Measurements from ENCODE around the gene GSTT4.

The GSTT4 gene

DNA sequence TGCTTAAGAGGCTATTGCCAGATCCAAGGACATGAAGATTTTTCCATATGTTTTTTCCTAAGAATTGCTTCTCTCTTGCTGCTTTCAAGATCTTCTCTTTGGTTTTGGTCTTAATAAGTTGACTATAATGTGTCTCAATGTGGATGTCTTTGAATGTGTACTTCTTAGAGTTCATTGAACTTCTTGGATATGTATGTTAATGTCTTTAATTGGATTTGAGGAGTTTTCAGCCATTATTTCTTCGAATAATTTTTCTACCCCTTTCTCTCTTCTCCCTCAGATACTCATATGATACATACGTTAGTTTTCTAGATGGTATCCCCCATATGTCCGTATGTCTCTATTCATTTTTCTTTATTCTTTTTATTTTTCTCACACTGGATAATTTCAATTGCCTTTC lies 19.1 kb upstream of the GSTT4 start:
- Histone ChIP-seq H3K9ac (ENCODE audit: low read length) (no peak overlapping the region), H3K27me3 (replicated peaks; ENCODE audit: control insufficient read depth, insufficient read depth, low read length) (no peaks in the 10 kb centered on the region), H3K36me3 (ENCODE audit: control insufficient read depth, insufficient read depth, low read length, severe bottlenecking) (peaks cover 4% of the 10 kb centered on the region), H3K4me1 (ENCODE audit: control insufficient read depth, insufficient read depth, low read length) (no peaks in the 10 kb centered on the region), H3K4me3 (ENCODE audit: low read length) (no peak overlapping the region), H3K9me3 (ENCODE audit: control insufficient read depth, low read length) (peaks cover 8% of the 10 kb centered on the region)
- DNase-seq (ENCODE audit: low read depth), result no peak

DNA sequence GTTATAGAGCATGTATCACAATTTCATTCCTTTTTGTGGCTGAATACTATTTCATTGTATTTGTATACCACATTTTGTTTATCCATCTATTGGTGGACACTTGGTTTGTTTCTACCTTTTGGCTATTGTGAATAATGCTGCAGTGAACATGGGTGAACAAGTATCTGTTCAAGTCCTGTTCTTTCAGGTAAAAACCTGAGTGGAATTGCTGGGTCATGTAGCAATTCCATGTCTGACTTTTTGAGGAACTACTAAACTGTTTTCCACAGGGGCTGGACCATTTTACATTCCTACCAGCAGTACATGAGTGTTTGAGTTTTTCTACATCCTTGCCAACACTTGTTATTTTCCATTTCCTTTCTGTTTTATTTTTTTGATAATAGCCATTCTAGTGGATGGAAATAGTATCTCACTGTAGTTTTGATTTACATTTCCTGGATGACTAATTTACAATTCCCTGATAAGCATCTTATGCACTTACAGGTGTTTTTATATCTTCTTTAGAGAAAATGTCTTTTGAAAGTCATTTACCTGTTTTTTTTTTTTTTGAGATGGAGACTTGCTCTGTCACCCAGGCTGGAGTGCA lies 18.0 kb upstream of the GSTT4 start:
- Histone ChIP-seq H3K36me3 (ENCODE audit: control insufficient read depth, insufficient read depth, low read length, severe bottlenecking) (peaks cover 4% of the 10 kb centered on the region), H3K9me3 (ENCODE audit: control insufficient read depth, low read length) (peaks cover 8% of the 10 kb centered on the region), H3K27me3 (replicated peaks; ENCODE audit: control insufficient read depth, insufficient read depth, low read length) (no peaks in the 10 kb centered on the region), H3K4me3 (ENCODE audit: low read length) (no peak overlapping the region), H3K9ac (ENCODE audit: low read length) (no peak overlapping the region), H3K4me1 (ENCODE audit: control insufficient read depth, insufficient read depth, low read length) (no peaks in the 10 kb centered on the region)
- no peak for DNase-seq (ENCODE audit: low read depth)

DNA sequence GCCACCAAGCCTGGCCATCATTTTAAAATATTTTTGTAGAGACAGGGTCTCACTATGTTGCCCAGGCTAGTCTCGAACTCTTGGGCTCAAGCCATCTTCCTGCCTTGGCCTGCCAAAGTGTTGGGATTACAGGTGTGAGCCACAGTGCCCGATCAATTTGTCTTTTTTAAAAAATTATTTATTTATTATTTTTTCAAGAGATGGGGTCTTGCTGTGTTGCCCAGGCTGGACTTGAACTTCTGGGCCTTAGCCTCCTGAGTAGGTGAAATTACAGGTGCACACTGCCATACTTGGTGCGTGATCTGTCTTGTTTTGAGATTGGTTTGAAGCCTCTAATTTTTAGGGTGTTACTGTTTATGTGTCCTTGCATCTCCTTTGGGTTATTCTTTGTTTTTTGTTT lies 16.1 kb upstream of the GSTT4 start:
- DNase-seq (ENCODE audit: low read depth), result no peak
- H3K36me3 ChIP-seq (ENCODE audit: control insufficient read depth, insufficient read depth, low read length, severe bottlenecking), result peaks cover 3% of the 10 kb centered on the region
- no peaks in the 10 kb centered on the region for H3K4me1 ChIP-seq (ENCODE audit: control insufficient read depth, insufficient read depth, low read length)
- H3K27me3 ChIP-seq (replicated peaks; ENCODE audit: control insufficient read depth, insufficient read depth, low read length), result no peaks in the 10 kb centered on the region
- no peak overlapping the region for H3K4me3 ChIP-seq (ENCODE audit: low read length)
- H3K9me3 ChIP-seq (ENCODE audit: control insufficient read depth, low read length), result peaks cover 8% of the 10 kb centered on the region
- H3K9ac ChIP-seq (ENCODE audit: low read length), result no peak overlapping the region

DNA sequence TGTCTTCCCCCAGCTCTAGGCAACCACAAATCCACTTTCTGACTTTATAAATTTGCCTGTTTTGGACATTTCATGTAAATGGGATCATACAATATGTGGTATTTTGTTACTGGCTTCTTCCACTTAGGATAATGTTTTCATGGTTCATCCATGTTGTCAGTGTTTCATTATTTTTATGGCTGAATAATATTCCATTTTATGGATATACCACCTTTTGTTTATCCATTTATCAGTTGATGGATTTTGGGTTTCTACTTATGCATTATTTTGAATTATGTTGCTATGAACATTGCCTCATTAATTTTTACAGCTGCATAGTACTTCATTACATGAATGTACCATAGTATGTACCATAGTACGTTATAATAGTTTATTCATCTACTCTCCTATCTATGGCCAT lies 10.9 kb upstream of the GSTT4 start:
- H3K4me3 ChIP-seq (ENCODE audit: low read length), result no peak overlapping the region
- H3K9ac ChIP-seq (ENCODE audit: low read length), result no peak overlapping the region
- no peaks in the 10 kb centered on the region for H3K27me3 ChIP-seq (replicated peaks; ENCODE audit: control insufficient read depth, insufficient read depth, low read length)
- no peaks in the 10 kb centered on the region for H3K9me3 ChIP-seq (ENCODE audit: control insufficient read depth, low read length)
- H3K36me3 ChIP-seq (ENCODE audit: control insufficient read depth, insufficient read depth, low read length, severe bottlenecking), result no peaks in the 10 kb centered on the region
- peaks cover 7% of the 10 kb centered on the region for H3K4me1 ChIP-seq (ENCODE audit: control insufficient read depth, insufficient read depth, low read length)
- DNase-seq (ENCODE audit: low read depth), result no peak

DNA sequence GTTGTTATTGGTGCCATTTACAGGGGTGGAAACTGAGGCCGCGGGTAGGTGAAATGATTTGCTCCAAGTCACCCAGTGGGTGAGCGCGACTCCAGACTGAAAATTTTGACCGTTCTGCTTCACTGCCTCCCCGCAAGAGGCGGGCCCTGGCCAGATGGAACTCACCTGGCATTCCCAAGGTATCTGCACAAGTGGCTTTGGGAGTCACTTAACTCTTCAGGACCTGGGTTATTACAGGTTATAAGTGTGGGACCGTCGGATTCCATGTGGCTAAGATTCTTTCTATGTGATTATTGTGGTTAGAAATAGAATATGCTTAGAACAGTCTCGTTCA lies 6.4 kb upstream of the GSTT4 start:
- Histone ChIP-seq H3K9ac (ENCODE audit: low read length) (peak overlapping the region; percentile 92), H3K9me3 (ENCODE audit: control insufficient read depth, low read length) (no peaks in the 10 kb centered on the region), H3K36me3 (ENCODE audit: control insufficient read depth, insufficient read depth, low read length, severe bottlenecking) (no peaks in the 10 kb centered on the region), H3K4me1 (ENCODE audit: control insufficient read depth, insufficient read depth, low read length) (peaks cover 7% of the 10 kb centered on the region), H3K27me3 (replicated peaks; ENCODE audit: control insufficient read depth, insufficient read depth, low read length) (no peaks in the 10 kb centered on the region), H3K4me3 (ENCODE audit: low read length) (peak overlapping the region; percentile 98)
- peak; percentile 28 for DNase-seq (ENCODE audit: low read depth)

DNA sequence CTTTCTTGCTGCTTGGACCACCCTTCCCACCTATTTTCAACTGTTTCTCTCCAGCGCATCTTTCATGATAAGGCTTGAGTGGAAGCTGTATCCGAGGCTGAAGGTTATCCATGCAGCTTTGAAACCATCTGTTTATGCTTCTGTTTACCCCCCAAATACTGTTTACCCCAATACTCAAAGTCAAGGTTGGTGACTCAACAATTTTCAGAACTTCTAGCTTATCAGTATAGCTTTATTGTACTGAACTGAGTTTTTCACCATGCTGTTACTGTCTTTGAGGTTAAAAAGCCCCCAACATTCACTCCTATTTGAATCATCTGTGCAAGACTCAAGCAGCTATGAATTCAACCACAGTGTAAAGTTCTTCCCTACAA lies 4.8 kb upstream of the GSTT4 start:
- DNase-seq (ENCODE audit: low read depth), result no peak
- Histone ChIP-seq H3K27me3 (replicated peaks; ENCODE audit: control insufficient read depth, insufficient read depth, low read length) (no peaks in the 10 kb centered on the region), H3K36me3 (ENCODE audit: control insufficient read depth, insufficient read depth, low read length, severe bottlenecking) (no peaks in the 10 kb centered on the region), H3K9me3 (ENCODE audit: control insufficient read depth, low read length) (no peaks in the 10 kb centered on the region), H3K9ac (ENCODE audit: low read length) (no peak overlapping the region), H3K4me1 (ENCODE audit: control insufficient read depth, insufficient read depth, low read length) (peaks cover 12% of the 10 kb centered on the region), H3K4me3 (ENCODE audit: low read length) (no peak overlapping the region)

DNA sequence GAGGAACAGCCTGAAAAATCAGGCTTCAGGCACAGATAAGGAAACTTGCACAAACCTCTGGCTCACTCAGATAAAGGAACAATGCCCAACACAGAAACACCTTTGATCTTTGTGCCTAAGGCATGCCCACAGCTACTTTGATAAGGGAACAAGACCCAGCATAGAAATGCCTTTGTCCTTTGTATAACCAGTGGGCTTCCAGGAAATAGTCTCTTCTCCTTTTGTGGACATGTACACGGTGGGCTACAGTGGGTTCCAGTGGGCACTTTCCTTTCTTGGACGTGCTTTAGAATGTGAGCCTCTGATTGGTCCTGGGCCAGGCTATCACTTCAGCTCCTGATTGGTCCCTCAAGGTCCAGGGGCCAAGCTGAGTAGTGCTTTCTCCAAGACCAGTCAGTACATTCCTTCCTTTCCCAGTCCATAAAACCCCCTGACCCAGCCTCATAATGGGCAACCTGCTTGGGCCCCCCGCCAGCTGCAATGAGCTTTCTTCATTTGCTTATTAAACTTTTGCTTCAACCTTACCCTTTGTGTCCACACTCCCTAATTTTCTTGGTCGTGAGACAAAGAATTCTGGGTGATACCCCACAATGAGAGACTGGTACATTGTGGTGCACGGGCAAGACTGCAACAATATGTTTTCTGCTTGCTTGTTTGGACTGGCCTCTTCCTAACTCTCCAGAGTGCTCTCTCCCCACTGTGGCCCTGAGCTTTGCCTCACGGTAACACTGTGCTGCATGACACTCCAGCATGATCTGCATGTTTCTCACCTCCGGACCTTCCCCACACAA lies 4.2 kb upstream of the GSTT4 start:
- H3K36me3 ChIP-seq (ENCODE audit: control insufficient read depth, insufficient read depth, low read length, severe bottlenecking), result no peaks in the 10 kb centered on the region
- H3K9ac ChIP-seq (ENCODE audit: low read length), result no peak overlapping the region
- DNase-seq (ENCODE audit: low read depth), result no peak
- no peaks in the 10 kb centered on the region for H3K9me3 ChIP-seq (ENCODE audit: control insufficient read depth, low read length)
- peaks cover 12% of the 10 kb centered on the region for H3K4me1 ChIP-seq (ENCODE audit: control insufficient read depth, insufficient read depth, low read length)
- H3K27me3 ChIP-seq (replicated peaks; ENCODE audit: control insufficient read depth, insufficient read depth, low read length), result no peaks in the 10 kb centered on the region
- H3K4me3 ChIP-seq (ENCODE audit: low read length), result no peak overlapping the region

DNA sequence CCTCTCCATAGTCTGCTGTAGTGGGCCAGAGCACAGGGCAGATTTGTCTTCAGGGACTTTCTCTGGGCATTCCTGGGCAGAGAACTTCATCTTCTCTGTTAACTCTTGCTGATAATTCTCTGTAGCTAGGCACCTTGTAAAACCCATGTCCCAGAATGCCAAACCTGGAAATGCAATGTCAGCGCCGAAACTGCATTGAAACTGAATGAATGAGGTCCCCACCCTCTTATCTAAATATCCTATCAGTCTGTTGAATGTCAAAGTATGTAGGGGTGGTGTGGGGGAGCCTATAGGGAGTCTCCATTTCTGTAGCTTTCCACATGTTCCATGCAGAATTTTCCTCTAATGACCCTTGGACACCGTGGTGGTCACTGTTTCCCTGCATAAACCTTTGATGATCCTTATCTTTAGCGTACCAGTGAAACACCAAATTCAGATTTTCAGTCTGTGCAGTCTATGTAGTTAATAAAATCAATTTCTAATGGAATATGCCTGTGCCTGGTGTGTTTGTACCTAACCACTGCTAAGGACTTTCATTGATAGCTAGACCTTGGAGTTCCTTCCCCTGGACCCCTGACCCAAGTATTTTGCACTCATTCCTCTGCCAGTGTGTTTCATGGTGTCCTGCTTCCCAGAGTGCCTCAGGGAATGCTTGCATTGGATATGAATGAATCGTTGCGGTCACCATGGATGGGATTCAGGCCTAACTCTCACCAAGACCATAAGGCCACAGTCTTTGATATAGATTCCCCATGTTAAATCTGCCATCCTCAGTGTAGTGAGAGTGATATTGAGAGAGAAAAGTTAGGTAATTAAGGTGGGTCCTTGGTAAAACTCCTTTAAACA lies 3.4 kb upstream of the GSTT4 start:
- Histone ChIP-seq H3K4me3 (ENCODE audit: low read length) (no peak overlapping the region), H3K36me3 (ENCODE audit: control insufficient read depth, insufficient read depth, low read length, severe bottlenecking) (no peaks in the 10 kb centered on the region), H3K9me3 (ENCODE audit: control insufficient read depth, low read length) (no peaks in the 10 kb centered on the region), H3K27me3 (replicated peaks; ENCODE audit: control insufficient read depth, insufficient read depth, low read length) (no peaks in the 10 kb centered on the region), H3K9ac (ENCODE audit: low read length) (no peak overlapping the region), H3K4me1 (ENCODE audit: control insufficient read depth, insufficient read depth, low read length) (peaks cover 12% of the 10 kb centered on the region)
- DNase-seq (ENCODE audit: low read depth), result no peak

DNA sequence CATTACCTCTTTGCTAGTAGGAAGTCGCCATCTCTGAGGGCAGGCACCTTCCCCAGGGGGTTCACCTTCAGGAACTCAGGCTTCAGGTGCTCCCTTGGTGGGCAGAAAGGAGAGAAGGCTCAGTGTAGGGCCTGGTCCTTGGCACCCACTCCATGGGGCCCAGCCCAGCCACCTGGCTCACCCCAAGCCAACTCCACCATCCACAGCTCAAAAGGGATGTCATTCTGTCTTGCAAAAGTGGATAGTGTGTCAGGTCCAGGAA lies 2.7 kb upstream of the GSTT4 start:
- Histone ChIP-seq H3K4me1 (ENCODE audit: control insufficient read depth, insufficient read depth, low read length) (peaks cover 12% of the 10 kb centered on the region), H3K9me3 (ENCODE audit: control insufficient read depth, low read length) (no peaks in the 10 kb centered on the region), H3K9ac (ENCODE audit: low read length) (no peak overlapping the region), H3K4me3 (ENCODE audit: low read length) (no peak overlapping the region), H3K27me3 (replicated peaks; ENCODE audit: control insufficient read depth, insufficient read depth, low read length) (no peaks in the 10 kb centered on the region), H3K36me3 (ENCODE audit: control insufficient read depth, insufficient read depth, low read length, severe bottlenecking) (no peaks in the 10 kb centered on the region)
- no peak for DNase-seq (ENCODE audit: low read depth)

DNA sequence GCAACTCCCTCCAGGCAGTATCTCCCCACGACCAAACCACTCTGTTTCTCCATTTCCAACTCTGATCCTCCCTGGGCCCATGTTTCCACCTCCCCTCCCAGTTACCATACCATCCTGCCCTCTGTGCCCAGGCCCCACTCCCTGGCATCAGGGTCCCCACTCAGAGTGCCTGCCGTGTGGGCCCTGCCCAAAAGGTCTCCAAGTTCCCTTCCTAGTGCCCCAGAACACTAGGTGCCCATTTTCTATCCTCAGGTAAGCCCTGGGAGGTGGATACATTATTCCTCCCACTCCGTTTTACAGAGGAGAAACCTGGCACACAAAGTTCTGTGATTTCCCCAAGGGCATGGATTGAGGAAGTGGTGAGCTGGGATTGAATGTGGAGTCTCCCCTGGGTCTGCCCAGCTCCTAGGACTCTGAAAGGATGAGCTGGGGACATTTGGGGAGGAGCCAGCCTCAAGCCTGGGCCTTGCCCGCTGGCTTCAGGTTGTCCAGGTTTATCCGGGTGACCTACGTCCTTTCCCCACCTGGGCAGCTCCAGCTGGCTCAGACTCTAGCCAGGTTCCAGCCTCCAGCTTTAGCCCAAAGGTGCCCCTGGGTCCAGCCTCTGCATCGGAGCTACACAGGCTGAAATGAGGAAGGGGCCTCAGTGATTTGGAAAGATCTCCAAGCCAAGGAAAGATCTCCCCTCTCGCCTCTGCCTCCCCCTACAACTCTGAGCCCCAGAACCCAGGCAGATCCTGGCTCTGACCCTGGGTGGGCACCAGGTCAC lies 2.2 kb upstream of the GSTT4 start:
- Histone ChIP-seq H3K4me1 (ENCODE audit: control insufficient read depth, insufficient read depth, low read length) (peaks cover 10% of the 10 kb centered on the region), H3K27me3 (replicated peaks; ENCODE audit: control insufficient read depth, insufficient read depth, low read length) (no peaks in the 10 kb centered on the region), H3K9ac (ENCODE audit: low read length) (no peak overlapping the region), H3K9me3 (ENCODE audit: control insufficient read depth, low read length) (no peaks in the 10 kb centered on the region), H3K4me3 (ENCODE audit: low read length) (no peak overlapping the region), H3K36me3 (ENCODE audit: control insufficient read depth, insufficient read depth, low read length, severe bottlenecking) (no peaks in the 10 kb centered on the region)
- DNase-seq (ENCODE audit: low read depth), result no peak

DNA sequence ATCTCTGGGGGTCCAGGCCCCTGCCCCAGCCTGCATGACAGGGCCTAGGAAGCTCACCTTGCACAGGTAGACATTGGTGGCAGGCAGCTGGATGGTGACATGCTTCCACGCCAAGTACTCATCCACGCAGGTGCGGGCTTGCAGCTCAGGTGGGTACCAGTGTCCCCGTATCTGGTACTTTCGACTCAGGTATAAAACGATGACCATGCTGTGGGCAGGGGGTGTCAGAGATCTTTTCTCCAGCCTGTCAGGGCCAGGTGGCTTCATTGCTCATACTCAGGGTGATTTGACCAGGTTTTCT lies 1.6 kb upstream of the GSTT4 start:
- Histone ChIP-seq H3K9ac (ENCODE audit: low read length) (no peak overlapping the region), H3K27me3 (replicated peaks; ENCODE audit: control insufficient read depth, insufficient read depth, low read length) (no peaks in the 10 kb centered on the region), H3K9me3 (ENCODE audit: control insufficient read depth, low read length) (no peaks in the 10 kb centered on the region), H3K4me3 (ENCODE audit: low read length) (no peak overlapping the region), H3K36me3 (ENCODE audit: control insufficient read depth, insufficient read depth, low read length, severe bottlenecking) (no peaks in the 10 kb centered on the region), H3K4me1 (ENCODE audit: control insufficient read depth, insufficient read depth, low read length) (peaks cover 4% of the 10 kb centered on the region)
- DNase-seq (ENCODE audit: low read depth), result no peak

All from adipocyte (in vitro differentiated cells).